H1 (cell line): ENCODE measurements around the gene CALU. TPM values are rescaled to one million over a fixed set of nuclear protein-coding genes. Genes with fewer than 3 reads are reported as not detected.

Experiments used
- CTCF ChIA-PET: fragments of 300-600 bp; sonication (Branson Sonifier 250); formaldehyde crosslinking; loops from one replicate; lab custom pipeline; 2021; ENCODE audit not compliant: partially characterized antibody; lab: Charles Lee
- POLR2A ChIA-PET: fragments of 300-600 bp; sonication (Branson Sonifier 250); formaldehyde crosslinking; loops from one replicate; lab custom pipeline; 2021; ENCODE audit warnings: inconsistent platforms; ENCODE audit not compliant: partially characterized antibody; lab: Charles Lee
- DNase-seq, 2 experiments: peaks; one replicate each; pipeline versions ENCODE4 v3.0.0 to v3.0.0-alpha.2; 2010 to 2022; ENCODE audit warnings: low spot score in 2 of 2, low read depth in 1 of 2, mixed read lengths in 1 of 2
- FAIRE-seq: peaks from 2 replicates; lab custom pipeline; 2011; peaks lifted over from hg19 to GRCh38; lab: Jason Lieb, UNC
- H2AFZ ChIP-seq: 2 replicates; pipeline ENCODE4 v1.8.1; 2012; ENCODE audit warnings: low read length, inconsistent platforms
- H2AK5ac ChIP-seq: 2 replicates; pipeline ENCODE4 v1.6.1; 2013; ENCODE audit warnings: low read depth, low read length
- H2BK120ac ChIP-seq: replicated peaks from 2 replicates; pipeline ENCODE3; 2013; ENCODE audit warnings: low read depth, low read length, inconsistent platforms
- H2BK12ac ChIP-seq: 2 replicates; pipeline ENCODE4 v1.6.1; 2013; ENCODE audit warnings: low read depth, low read length
- H2BK15ac ChIP-seq: 2 replicates; pipeline ENCODE4 v1.6.1; 2013; ENCODE audit warnings: low read length
- H2BK20ac ChIP-seq: 2 replicates; pipeline ENCODE4 v1.6.1; 2013; ENCODE audit warnings: low read length
- H2BK5ac ChIP-seq: 2 replicates; pipeline ENCODE4 v1.6.1; 2013; ENCODE audit warnings: low read depth, low read length
- H3K14ac ChIP-seq: 2 replicates; pipeline ENCODE4 v1.6.1; 2013; ENCODE audit warnings: inconsistent platforms; ENCODE audit not compliant: insufficient read length
- H3K18ac ChIP-seq: 2 replicates; pipeline ENCODE4 v1.6.1; 2013; ENCODE audit warnings: low read length; ENCODE audit errors: extremely low read depth
- H3K23ac ChIP-seq: 2 replicates; pipeline ENCODE4 v1.6.1; 2013; ENCODE audit warnings: inconsistent platforms; ENCODE audit not compliant: insufficient read length
- H3K23me2 ChIP-seq: 2 replicates; pipeline ENCODE4 v1.6.1; 2013; ENCODE audit warnings: low read depth, low read length
- H3K27ac ChIP-seq: 2 replicates; pipeline ENCODE4 v1.6.1; 2011; ENCODE audit warnings: low read depth, low read length, inconsistent platforms
- H3K27me3 ChIP-seq, 4 experiments: replicated peaks in 1 of 4; 1 replicate in 1 of 4; 2 replicates in 3 of 4; pipeline versions ENCODE4 v1.6.1 to v1.8.1; 2011 to 2013; ENCODE audit warnings: low read length in 3 of 4, mild to moderate bottlenecking in 3 of 4, inconsistent platforms in 2 of 4, mixed read lengths in 2 of 4, moderate library complexity in 1 of 4; ENCODE audit not compliant: control insufficient read depth in 3 of 4, insufficient read depth in 3 of 4; ENCODE audit errors: extremely low read depth in 1 of 4
- H3K36me3 ChIP-seq, 4 experiments: 2 replicates each; pipeline versions ENCODE4 v1.6.1 to v1.8.1; 2011 to 2013; ENCODE audit warnings: mild to moderate bottlenecking in 4 of 4, low read length in 3 of 4, moderate library complexity in 2 of 4, control low read depth in 1 of 4, inconsistent platforms in 1 of 4; ENCODE audit not compliant: insufficient read depth in 4 of 4, control insufficient read depth in 2 of 4
- H3K4ac ChIP-seq: replicated peaks from 2 replicates; pipeline ENCODE3; 2013; ENCODE audit warnings: low read length, low read depth, mixed read lengths, inconsistent platforms; ENCODE audit not compliant: insufficient read length
- H3K4me1 ChIP-seq, 4 experiments: replicated peaks in 1 of 4; 1 replicate in 1 of 4; 2 replicates in 3 of 4; pipeline versions ENCODE4 v1.6.1 to v1.8.1; 2011 to 2013; ENCODE audit warnings: low read length in 3 of 4, inconsistent platforms in 2 of 4, mixed read lengths in 1 of 4; ENCODE audit not compliant: insufficient read depth in 4 of 4, control insufficient read depth in 3 of 4
- H3K4me2 ChIP-seq, 2 experiments: 2 replicates each; pipeline versions ENCODE4 v1.6.1 to v1.8.1; 2011 to 2013; ENCODE audit warnings: low read depth in 2 of 2, low read length in 2 of 2, control low read depth in 1 of 2, inconsistent platforms in 1 of 2, mild to moderate bottlenecking in 1 of 2; ENCODE audit not compliant: insufficient read depth in 1 of 2
- H3K4me3 ChIP-seq, 4 experiments: fragments of 200-600, 300-600 bp in 1 of 4; sonication (generic), shearing (Covaris generic), sonication (Bioruptor Twin) in 1 of 4; 2 replicates each; pipeline versions ENCODE4 v1.5.1 to v1.8.1; 2011 to 2016; ENCODE audit warnings: low read length in 4 of 4, low read depth in 3 of 4, control low read depth in 2 of 4, inconsistent platforms in 2 of 4, mild to moderate bottlenecking in 2 of 4, mixed read lengths in 1 of 4, moderate library complexity in 1 of 4; ENCODE audit not compliant: insufficient read depth in 2 of 4; ENCODE audit errors: extremely low read depth in 1 of 4
- H3K56ac ChIP-seq: replicated peaks from 2 replicates; pipeline ENCODE3; 2013; ENCODE audit warnings: low read depth, mild to moderate bottlenecking, mixed read lengths, low read length, inconsistent platforms; ENCODE audit not compliant: insufficient read length
- H3K79me1 ChIP-seq: 2 replicates; pipeline ENCODE4 v1.6.1; 2013; ENCODE audit warnings: low read depth, low read length, control low read depth
- H3K79me2 ChIP-seq, 2 experiments: 2 replicates each; pipeline versions ENCODE4 v1.6.1 to v1.8.1; 2012 to 2013; ENCODE audit warnings: low read length in 2 of 2, mild to moderate bottlenecking in 2 of 2, inconsistent platforms in 1 of 2; ENCODE audit not compliant: insufficient read depth in 2 of 2, control insufficient read depth in 1 of 2
- H3K9ac ChIP-seq, 4 experiments: replicated peaks in 1 of 4; 1 replicate in 1 of 4; 2 replicates in 3 of 4; pipeline versions ENCODE4 v1.6.1 to v1.8.1; 2011 to 2013; ENCODE audit warnings: low read depth in 3 of 4, low read length in 3 of 4, control low read depth in 2 of 4, mild to moderate bottlenecking in 2 of 4, moderate library complexity in 2 of 4, inconsistent platforms in 1 of 4; ENCODE audit errors: extremely low read depth in 1 of 4
- H3K9me3 ChIP-seq, 2 experiments: 2 replicates each; pipeline versions ENCODE4 v1.6.1 to v1.8.1; 2012 to 2013; ENCODE audit warnings: mild to moderate bottlenecking in 2 of 2, moderate library complexity in 2 of 2, control low read depth in 1 of 2, inconsistent platforms in 1 of 2, low read depth in 1 of 2, low read length in 1 of 2, mixed read lengths in 1 of 2; ENCODE audit not compliant: insufficient read depth in 2 of 2
- H4K20me1 ChIP-seq, 2 experiments: replicated peaks in 1 of 2; 2 replicates each; pipeline versions ENCODE3 to v1.8.1; 2011 to 2013; ENCODE audit warnings: inconsistent platforms in 2 of 2, low read length in 2 of 2, mild to moderate bottlenecking in 1 of 2; ENCODE audit not compliant: insufficient read depth in 2 of 2, control insufficient read depth in 1 of 2
- H4K5ac ChIP-seq: 2 replicates; pipeline ENCODE4 v1.6.1; 2013; ENCODE audit warnings: low read length, low read depth, mixed read lengths, inconsistent platforms; ENCODE audit not compliant: insufficient read length
- H4K8ac ChIP-seq: 2 replicates; pipeline ENCODE4 v1.8.0; 2013; ENCODE audit warnings: mild to moderate bottlenecking, moderate library complexity, low read length, inconsistent platforms; ENCODE audit not compliant: insufficient read depth; ENCODE audit errors: extremely low read depth
- H4K91ac ChIP-seq: replicated peaks from 2 replicates; pipeline ENCODE3; 2013; ENCODE audit warnings: low read length, mixed read lengths, inconsistent platforms; ENCODE audit not compliant: insufficient read length
- CHD1 ChIP-seq: IDR thresholded peaks from 2 replicates; pipeline ENCODE4 v1.6.1; 2012; ENCODE audit warnings: low read depth, low read length, improper control_type of control experiment
- CTBP2 ChIP-seq: IDR thresholded peaks from 2 replicates; pipeline ENCODE4 v1.7.0; 2011; ENCODE audit warnings: borderline replicate concordance, mild to moderate bottlenecking, moderate library complexity, mixed read lengths, low read length; ENCODE audit not compliant: insufficient read depth, insufficient read length
- POLR2AphosphoS5 ChIP-seq: IDR thresholded peaks from 2 replicates; pipeline ENCODE4 v1.6.1; 2011; ENCODE audit warnings: low read depth, low read length
- RFX5 ChIP-seq: IDR thresholded peaks from 2 replicates; pipeline ENCODE4 v1.6.1; 2011; ENCODE audit warnings: low read depth, low read length, improper control_type of control experiment, borderline replicate concordance
- RNF2 ChIP-seq: fragments of 200-900, 300-1000 bp; sonication (generic); IDR thresholded peaks from 2 replicates; pipeline ENCODE4 v1.7.1; 2016; ENCODE audit warnings: borderline replicate concordance, low read depth, mild to moderate bottlenecking, antibody characterized with exemption, low read length; ENCODE audit not compliant: poor library complexity, severe bottlenecking; ENCODE audit errors: missing control alignments
- SAP30 ChIP-seq: fragments of 300-600 bp; sonication (generic); IDR thresholded peaks from 2 replicates; pipeline ENCODE4 v1.7.1; 2012; ENCODE audit warnings: low read length, moderate library complexity, mild to moderate bottlenecking, inconsistent platforms; ENCODE audit not compliant: insufficient read depth, insufficient replicate concordance
- SIX5 ChIP-seq: IDR thresholded peaks from 2 replicates; pipeline ENCODE4 v1.6.1; 2011; ENCODE audit warnings: mild to moderate bottlenecking, low read depth, low read length
- SP2 ChIP-seq: IDR thresholded peaks from 2 replicates; pipeline ENCODE4 v1.6.1; 2012; ENCODE audit warnings: mild to moderate bottlenecking, low read length, inconsistent platforms
- TBP ChIP-seq: IDR thresholded peaks from 2 replicates; pipeline ENCODE4 v1.6.1; 2011; ENCODE audit warnings: low read depth, low read length, improper control_type of control experiment
- YY1 ChIP-seq: IDR thresholded peaks from 2 replicates; pipeline ENCODE4 v1.6.1; 2011; ENCODE audit warnings: low read depth, mild to moderate bottlenecking, low read length
- WGBS, 2 experiments: shearing (Covaris generic) in 1 of 2; methylation state at CpG; one replicate each; pipeline versions ENCODE4 v1.1.6 to v1.1.7; 2013 to 2015; ENCODE audit warnings: low lambda C conversion rate in 2 of 2, mixed read lengths in 2 of 2, inconsistent platforms in 1 of 2, low coverage in 1 of 2, missing lambda C conversion rate in 1 of 2; ENCODE audit not compliant: insufficient replicate concordance in 2 of 2, insufficient coverage in 1 of 2, insufficient read length in 1 of 2; ENCODE audit errors: extremely low coverage in 1 of 2, missing lambda C conversion rate in 1 of 2; 5-methylcytosine and 5-hydroxymethylcytosine counted together
- polyA plus RNA-seq, 7 experiments: library from polyadenylated mRNA; depleted of rRNA in 3 of 7; stranded (reverse) in 5 of 7; unstranded in 2 of 7; fragments of >200 nt in 5 of 7; fragments of 200-250 nt in 2 of 7; gene quantifications; 1 replicate in 5 of 7; 2 replicates in 1 of 7; 4 replicates in 1 of 7; pipeline versions ENCODE4 v1.2.1 to v1.2.3, GENCODE V29; 2011 to 2013; ENCODE audit warnings: missing spikeins in 2 of 7, mixed read lengths in 2 of 7
- total RNA-seq: library from RNA; stranded (reverse); fragmentation: NEBNext Ultra II Directional; extraction: Animal tissue kit (Norgen Biotek cat#: 25700); gene quantifications from 2 replicates; pipeline ENCODE4 v1.2.1, GENCODE V29; 2021
- TF ChIP-seq, protein P1 (sequence below), 3 experiments: IDR thresholded peaks; 1 replicate in 2 of 3; 2 replicates in 1 of 3; pipeline versions ENCODE4 v1.5.1 to v1.6.1; 2011; ENCODE audit warnings: low read length in 3 of 3, mild to moderate bottlenecking in 3 of 3, inconsistent platforms in 2 of 3, low read depth in 1 of 3, moderate library complexity in 1 of 3; ENCODE audit not compliant: insufficient read depth in 1 of 3; ENCODE audit errors: control extremely low read depth in 1 of 3

CALU gene
- total and polyA plus RNA-seq, 2 of the 8 experiments (the other 6 are each of a cell fraction or from before 2014, with no cell fraction given), result 67.2 to 170 TPM

DNA sequence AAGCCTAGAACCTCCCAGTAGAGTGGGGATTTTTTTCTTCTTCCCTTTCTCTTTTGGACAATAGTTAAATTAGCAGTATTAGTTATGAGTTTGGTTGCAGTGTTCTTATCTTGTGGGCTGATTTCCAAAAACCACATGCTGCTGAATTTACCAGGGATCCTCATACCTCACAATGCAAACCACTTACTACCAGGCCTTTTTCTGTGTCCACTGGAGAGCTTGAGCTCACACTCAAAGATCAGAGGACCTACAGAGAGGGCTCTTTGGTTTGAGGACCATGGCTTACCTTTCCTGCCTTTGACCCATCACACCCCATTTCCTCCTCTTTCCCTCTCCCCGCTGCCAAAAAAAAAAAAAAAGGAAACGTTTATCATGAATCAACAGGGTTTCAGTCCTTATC lies 31.1 kb downstream of the CALU start:
- DNase-seq (no peak), FAIRE-seq (no peak)
- no peaks in the 10 kb centered on the region for H3K4me1 ChIP-seq
- no peak overlapping the region for H2BK15ac ChIP-seq
- no peak overlapping the region for H2BK20ac ChIP-seq
- no peaks in the 10 kb centered on the region for H3K27me3 ChIP-seq
- ChIA-PET CTCF (interaction anchor here (0.6 to 1.4 kb wide), 2 partner anchors 72 to 98 kb away, joined by 3 read pairs; no protein-coding TSS in a partner anchor), POLR2A (interaction anchor here (1.1 to 1.7 kb wide), 3 partner anchors 9 to 30 kb away, joined by 3 to 4 read pairs (median 4); partner anchors contain the start of gene CALU)
- no peak overlapping the region for H2BK12ac ChIP-seq
- H3K23me2 ChIP-seq, result no peaks in the 10 kb centered on the region
- H3K18ac ChIP-seq, result no peak overlapping the region
- H4K5ac ChIP-seq, result no peak overlapping the region
- H3K4me3 ChIP-seq, result no peak overlapping the region
- H3K56ac ChIP-seq, result no peak overlapping the region
- H3K79me2 ChIP-seq, result no peaks in the 10 kb centered on the region
- no peak overlapping the region for H2AFZ ChIP-seq
- no peak overlapping the region for H4K91ac ChIP-seq
- H3K9me3 ChIP-seq, result no peaks in the 10 kb centered on the region
- H4K20me1 ChIP-seq, result peaks cover 0 to 2% of the 10 kb centered on the region in 2 experiments
- 100% methylated on average over 2 of the region's 2 CpGs; no CpG with 5 or more reads in 1 of the 2 experiments for WGBS, 2 experiments
- no peaks in the 10 kb centered on the region for H3K79me1 ChIP-seq
- no peak overlapping the region for H3K14ac ChIP-seq
- H3K9ac ChIP-seq, result no peak overlapping the region
- H3K4me2 ChIP-seq, result no peak overlapping the region
- no peak overlapping the region for H2AK5ac ChIP-seq
- peaks cover 18 to 70% (median 46%) of the 10 kb centered on the region in 4 experiments for H3K36me3 ChIP-seq
- H2BK5ac ChIP-seq, result no peak overlapping the region
- H2BK120ac ChIP-seq, result no peak overlapping the region
- no peak overlapping the region for H3K4ac ChIP-seq
- no peak overlapping the region for H4K8ac ChIP-seq
- no peak overlapping the region for H3K23ac ChIP-seq
- H3K27ac ChIP-seq, result no peak overlapping the region
- TF ChIP-seq SIX5 (no peak), RFX5 (no peak), SP2 (no peak), CTBP2 (no peak), RNF2 (no peak), YY1 (no peak), SAP30 (no peak), POLR2AphosphoS5 (no peak), CHD1 (no peak), TBP (no peak)
- TF ChIP-seq, protein P1, sequence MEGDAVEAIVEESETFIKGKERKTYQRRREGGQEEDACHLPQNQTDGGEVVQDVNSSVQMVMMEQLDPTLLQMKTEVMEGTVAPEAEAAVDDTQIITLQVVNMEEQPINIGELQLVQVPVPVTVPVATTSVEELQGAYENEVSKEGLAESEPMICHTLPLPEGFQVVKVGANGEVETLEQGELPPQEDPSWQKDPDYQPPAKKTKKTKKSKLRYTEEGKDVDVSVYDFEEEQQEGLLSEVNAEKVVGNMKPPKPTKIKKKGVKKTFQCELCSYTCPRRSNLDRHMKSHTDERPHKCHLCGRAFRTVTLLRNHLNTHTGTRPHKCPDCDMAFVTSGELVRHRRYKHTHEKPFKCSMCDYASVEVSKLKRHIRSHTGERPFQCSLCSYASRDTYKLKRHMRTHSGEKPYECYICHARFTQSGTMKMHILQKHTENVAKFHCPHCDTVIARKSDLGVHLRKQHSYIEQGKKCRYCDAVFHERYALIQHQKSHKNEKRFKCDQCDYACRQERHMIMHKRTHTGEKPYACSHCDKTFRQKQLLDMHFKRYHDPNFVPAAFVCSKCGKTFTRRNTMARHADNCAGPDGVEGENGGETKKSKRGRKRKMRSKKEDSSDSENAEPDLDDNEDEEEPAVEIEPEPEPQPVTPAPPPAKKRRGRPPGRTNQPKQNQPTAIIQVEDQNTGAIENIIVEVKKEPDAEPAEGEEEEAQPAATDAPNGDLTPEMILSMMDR (IDR thresholded peaks at IDR 0.05; ENCODE audit: control extremely low read depth in 1 of 3, insufficient read depth in 1 of 3, low read depth in 1 of 3, low read length in 3 of 3), result no peak
